IMR-90 (cell line): ENCODE measurements around the gene DHRS7C. TPM values are rescaled to one million over a fixed set of nuclear protein-coding genes. Genes with fewer than 3 reads are reported as not detected.

Experiments
- ATAC-seq: fragments of 200-7000 bp; cut with Tn5 transposase; 2 replicates; pipeline ENCODE4 v1.9.1; 2020; ENCODE audit warnings: low read depth, mild to moderate bottlenecking, moderate library complexity
- BruUV-seq: library from RNA; stranded (reverse); fragments of 400-500 nt; replicated peaks from 2 replicates; lab custom pipeline; 2021; lab: Mats Ljungman, UMichigan
- CTCF ChIA-PET: fragments of 300-600 bp; formaldehyde crosslinking; extraction: SDS; loops from one replicate; lab custom pipeline; 2021; ENCODE audit warnings: antibody characterized with exemption; lab: Yijun Ruan, JAX
- POLR2A ChIA-PET: fragments of 300-600 bp; sonication (Branson Sonifier 250); formaldehyde crosslinking; loops from one replicate; lab custom pipeline; 2022; ENCODE audit warnings: antibody characterized with exemption; ENCODE audit not compliant: unreplicated experiment; lab: Charles Lee
- DNase-seq: peaks from one replicate; pipeline ENCODE4 v3.0.0; 2013
- H2AFZ ChIP-seq: replicated peaks from 2 replicates; pipeline ENCODE3; 2013; ENCODE audit warnings: low read length, mild to moderate bottlenecking; ENCODE audit not compliant: poor library complexity
- H2AK5ac ChIP-seq: 2 replicates; pipeline ENCODE4 v1.6.1; 2013; ENCODE audit warnings: low read depth, low read length, inconsistent platforms
- H2AK9ac ChIP-seq: replicated peaks from 2 replicates; pipeline ENCODE3; 2013; ENCODE audit warnings: mild to moderate bottlenecking, low read depth, low read length, moderate library complexity; ENCODE audit not compliant: poor library complexity
- H2BK120ac ChIP-seq: 2 replicates; pipeline ENCODE4 v1.6.1; 2013; ENCODE audit warnings: low read depth, low read length, inconsistent platforms
- H2BK15ac ChIP-seq: 3 replicates; pipeline ENCODE4 v1.6.1; 2013; ENCODE audit warnings: low read depth, low read length, inconsistent platforms
- H2BK20ac ChIP-seq: 2 replicates; pipeline ENCODE4 v1.6.1; 2013; ENCODE audit warnings: low read depth, mild to moderate bottlenecking, inconsistent platforms, low read length, moderate library complexity
- H2BK5ac ChIP-seq: 2 replicates; pipeline ENCODE4 v1.6.1; 2013; ENCODE audit warnings: mild to moderate bottlenecking, low read depth, low read length, inconsistent platforms; ENCODE audit not compliant: poor library complexity, severe bottlenecking
- H3K14ac ChIP-seq: replicated peaks from 2 replicates; pipeline ENCODE4 v1.6.1; 2013; ENCODE audit warnings: low read depth, low read length, inconsistent platforms
- H3K18ac ChIP-seq: 2 replicates; pipeline ENCODE4 v1.6.1; 2013; ENCODE audit warnings: low read depth, low read length, control low read depth
- H3K23ac ChIP-seq: 2 replicates; pipeline ENCODE4 v1.6.1; 2013; ENCODE audit warnings: low read depth, low read length, inconsistent platforms
- H3K27ac ChIP-seq: 2 replicates; pipeline ENCODE4 v1.5.1; 2013; ENCODE audit warnings: mild to moderate bottlenecking, control low read depth, low read length; ENCODE audit not compliant: insufficient read depth
- H3K27me3 ChIP-seq: 2 replicates; pipeline ENCODE4 v1.6.1; 2013; ENCODE audit warnings: low read length; ENCODE audit not compliant: control insufficient read depth, insufficient read depth
- H3K36me3 ChIP-seq: 2 replicates; pipeline ENCODE4 v1.6.1; 2013; ENCODE audit warnings: low read length, mixed read lengths; ENCODE audit not compliant: control insufficient read depth, insufficient read depth
- H3K4ac ChIP-seq: 2 replicates; pipeline ENCODE4 v1.6.1; 2013; ENCODE audit warnings: low read depth, low read length, inconsistent platforms
- H3K4me1 ChIP-seq: 2 replicates; pipeline ENCODE4 v1.6.1; 2013; ENCODE audit warnings: low read length, mixed read lengths; ENCODE audit not compliant: control insufficient read depth, insufficient read depth
- H3K4me2 ChIP-seq: 2 replicates; pipeline ENCODE4 v1.6.1; 2013; ENCODE audit warnings: low read depth, mild to moderate bottlenecking, control low read depth, low read length, moderate library complexity
- H3K4me3 ChIP-seq: 2 replicates; pipeline ENCODE4 v1.5.1; 2013; ENCODE audit warnings: low read depth, mild to moderate bottlenecking, control low read depth, low read length, moderate library complexity; ENCODE audit not compliant: insufficient read depth
- H3K56ac ChIP-seq: 2 replicates; pipeline ENCODE4 v1.6.1; 2013; ENCODE audit warnings: low read length, inconsistent platforms; ENCODE audit not compliant: insufficient read depth; ENCODE audit errors: extremely low read depth
- H3K79me1 ChIP-seq, 2 experiments: 2 replicates each; pipeline ENCODE4 v1.6.1; 2013; ENCODE audit warnings: low read length in 2 of 2, inconsistent platforms in 1 of 2, low read depth in 1 of 2
- H3K9ac ChIP-seq: 2 replicates; pipeline ENCODE4 v1.6.1; 2013; ENCODE audit warnings: low read depth, low read length, control low read depth
- H3K9me1 ChIP-seq: 2 replicates; pipeline ENCODE4 v1.6.1; 2013; ENCODE audit warnings: low read length, inconsistent platforms; ENCODE audit not compliant: insufficient read depth
- H3K9me3 ChIP-seq: 2 replicates; pipeline ENCODE4 v1.6.1; 2013; ENCODE audit warnings: low read length; ENCODE audit not compliant: control insufficient read depth, insufficient read depth
- H4K20me1 ChIP-seq: 2 replicates; pipeline ENCODE4 v1.6.1; 2013; ENCODE audit warnings: low read length, inconsistent platforms; ENCODE audit not compliant: insufficient read depth
- H4K5ac ChIP-seq: 2 replicates; pipeline ENCODE4 v1.6.1; 2013; ENCODE audit warnings: mild to moderate bottlenecking, low read depth, low read length, control low read depth
- H4K8ac ChIP-seq, 2 experiments: 2 replicates each; pipeline ENCODE4 v1.6.1; 2013; ENCODE audit warnings: low read depth in 2 of 2, low read length in 2 of 2, control low read depth in 1 of 2, inconsistent platforms in 1 of 2
- H4K91ac ChIP-seq: 2 replicates; pipeline ENCODE4 v1.6.1; 2013; ENCODE audit warnings: low read depth, low read length, inconsistent platforms; ENCODE audit not compliant: insufficient read depth
- CEBPB ChIP-seq: IDR thresholded peaks from 2 replicates; pipeline ENCODE4 v1.6.1; 2012; ENCODE audit warnings: low read depth, low read length, improper control_type of control experiment
- CHD1 ChIP-seq: IDR thresholded peaks from 2 replicates; pipeline ENCODE4 v1.6.1; 2012; ENCODE audit warnings: low read depth, low read length, improper control_type of control experiment
- CTCF ChIP-seq: conservative IDR thresholded peaks from 2 replicates; pipeline ENCODE4 v1.5.1; 2012; ENCODE audit warnings: mild to moderate bottlenecking, low read depth, low read length, improper control_type of control experiment
- ELK1 ChIP-seq: fragments of 150-350 bp; IDR thresholded peaks from 2 replicates; pipeline ENCODE4 v1.6.1; 2016; ENCODE audit warnings: low read depth, mild to moderate bottlenecking, low read length, moderate library complexity, borderline replicate concordance
- FOS ChIP-seq: fragments of 150-350 bp; IDR thresholded peaks from 2 replicates; pipeline ENCODE4 v1.6.1; 2016; ENCODE audit warnings: low read depth, low read length
- MAFK ChIP-seq: IDR thresholded peaks from 2 replicates; pipeline ENCODE4 v1.6.1; 2012; ENCODE audit warnings: low read depth, low read length, improper control_type of control experiment
- MAZ ChIP-seq: IDR thresholded peaks from 2 replicates; pipeline ENCODE4 v1.6.1; 2012; ENCODE audit warnings: low read depth, mild to moderate bottlenecking, low read length, improper control_type of control experiment, moderate library complexity, borderline replicate concordance
- MXI1 ChIP-seq: IDR thresholded peaks from 2 replicates; pipeline ENCODE4 v1.6.1; 2012; ENCODE audit warnings: low read depth, mild to moderate bottlenecking, low read length, moderate library complexity, borderline replicate concordance
- POLR2A ChIP-seq: IDR thresholded peaks from 2 replicates; pipeline ENCODE4 v1.6.1; 2012; ENCODE audit warnings: mild to moderate bottlenecking, low read depth, low read length
- RAD21 ChIP-seq: IDR thresholded peaks from 2 replicates; pipeline ENCODE4 v1.6.1; 2012; ENCODE audit warnings: low read length, improper control_type of control experiment
- RCOR1 ChIP-seq: IDR thresholded peaks from 2 replicates; pipeline ENCODE4 v1.6.1; 2012; ENCODE audit warnings: mild to moderate bottlenecking, low read length, improper control_type of control experiment; ENCODE audit not compliant: insufficient replicate concordance
- RFX5 ChIP-seq: IDR thresholded peaks from 2 replicates; pipeline ENCODE4 v1.8.0; 2012; ENCODE audit warnings: low read depth, mild to moderate bottlenecking, low read length, moderate library complexity
- SMC3 ChIP-seq: fragments of 150-350 bp; IDR thresholded peaks from 2 replicates; pipeline ENCODE4 v1.6.1; 2016; ENCODE audit warnings: low read depth, mild to moderate bottlenecking, antibody characterized with exemption, low read length, moderate library complexity
- USF2 ChIP-seq: fragments of 150-350 bp; IDR thresholded peaks from 2 replicates; pipeline ENCODE4 v1.6.1; 2017; ENCODE audit warnings: mild to moderate bottlenecking, antibody characterized with exemption, low read length, low read depth
- WGBS, 2 experiments: methylation state at CpG; one replicate each; pipeline versions ENCODE4 v1.1.5 to v1.1.7; 2013; ENCODE audit warnings: missing lambda C conversion rate in 2 of 2; ENCODE audit not compliant: insufficient read length in 1 of 2; ENCODE audit errors: extremely low coverage in 2 of 2; 5-methylcytosine and 5-hydroxymethylcytosine counted together
- dilution Hi-C: fragments of 300-500 bp; cut with HindIII; formaldehyde crosslinking; loops from one replicate; pipeline ENCODE4 v1.14.3; 2018; ENCODE audit warnings: low sequenced_read_pairs; ENCODE audit not compliant: unreplicated experiment
- in situ Hi-C: fragments of 300-500 bp; cut with MboI; formaldehyde crosslinking; loops from 3 replicates; pipeline ENCODE4 v1.14.3; 2019; ENCODE audit warnings: low sequenced_read_pairs, inconsistent platforms, mixed read lengths
- intact Hi-C: fragments of 100-400 bp; cut with micrococcal nuclease; formaldehyde crosslinking; loops from 2 replicates; pipeline ENCODE4 v1.10.0; 2022
- polyA plus RNA-seq, 3 experiments: library from polyadenylated mRNA; depleted of rRNA; stranded (reverse); fragments of >200 nt; gene quantifications; 2 replicates each; pipeline ENCODE4 v1.2.3, GENCODE V29; 2012; ENCODE audit warnings: low replicate concordance in 1 of 3
- total RNA-seq: library from RNA; depleted of rRNA; stranded (reverse); fragments of >200 nt; gene quantifications from 2 replicates; pipeline ENCODE4 v1.2.3, GENCODE V29; 2012

Gene DHRS7C
- total and polyA plus RNA-seq, 2 of the 4 experiments (the other 2 are of a cell fraction), result not detected

GRCh38 chr17:9760266-9760665 is 31.1 kb downstream of the DHRS7C start:
- dilution Hi-C loops (no loop called here), intact Hi-C loops (no loop called here), in situ Hi-C loops (no loop called here)
- Histone ChIP-seq H3K4me2 (no peak overlapping the region), H3K9me1 (no peaks in the 10 kb centered on the region), H3K14ac (no peak overlapping the region), H3K27me3 (no peaks in the 10 kb centered on the region; the same call in 1 of the 2 replicates), H2AFZ (no peak overlapping the region), H4K8ac (no peak overlapping the region), H2BK120ac (no peak overlapping the region), H4K5ac (no peak overlapping the region), H3K36me3 (no peaks in the 10 kb centered on the region), H3K9ac (no peak overlapping the region), H2BK5ac (no peak overlapping the region), H3K4me3 (no peak overlapping the region), H3K18ac (no peak overlapping the region), H3K79me1 (no peaks in the 10 kb centered on the region), H2AK9ac (no peak overlapping the region), H2AK5ac (no peak overlapping the region), H4K20me1 (no peaks in the 10 kb centered on the region), H3K9me3 (no peaks in the 10 kb centered on the region), H3K4me1 (no peaks in the 10 kb centered on the region), H2BK20ac (no peak overlapping the region), H3K56ac (no peak overlapping the region), H3K23ac (no peak overlapping the region), H4K91ac (no peak overlapping the region), H3K27ac (no peak overlapping the region), H2BK15ac (no peak overlapping the region), H3K4ac (no peak overlapping the region)
- POLR2A ChIA-PET, result interaction anchor here (0.6 kb wide), 1 partner anchor 150 kb away, joined by 3 read pairs; no protein-coding TSS in a partner anchor
- no peak for DNase-seq
- CTCF ChIA-PET, result no interaction called here
- ATAC-seq, result no peak
- no CpG with 5 or more reads among the region's 1 CpG for WGBS, 2 experiments
- TF ChIP-seq USF2 (no peak), CEBPB (no peak), RFX5 (no peak), CHD1 (no peak), CTCF (no peak), POLR2A (no peak), SMC3 (no peak), FOS (no peak), ELK1 (no peak), MXI1 (no peak), RCOR1 (no peak), MAZ (no peak), MAFK (no peak), RAD21 (no peak)
- no TSS peak for BruUV-seq
